ENCODE measurements around the gene CHN2. TPM values are rescaled to one million over a fixed set of nuclear protein-coding genes. Genes with fewer than 3 reads are reported as not detected.

CHN2 gene
- total RNA-seq, 2 donors from 2014 or later, result 30.0 to 32.9 TPM

- no peak for DNase-seq
- intact Hi-C loops (cut with DNase I, micrococcal nuclease), result no loop called here
- ATAC-seq, result no peak
These were observed 288.9 kb downstream of the CHN2 start for GRCh38 chr7:29483219-29484104.

- ATAC-seq (no peak), DNase-seq (no peak)
- intact Hi-C loops (cut with DNase I, micrococcal nuclease), result no loop called here
These were observed 289.7 kb downstream of the CHN2 start for GRCh38 chr7:29484280-29484679.

DNA sequence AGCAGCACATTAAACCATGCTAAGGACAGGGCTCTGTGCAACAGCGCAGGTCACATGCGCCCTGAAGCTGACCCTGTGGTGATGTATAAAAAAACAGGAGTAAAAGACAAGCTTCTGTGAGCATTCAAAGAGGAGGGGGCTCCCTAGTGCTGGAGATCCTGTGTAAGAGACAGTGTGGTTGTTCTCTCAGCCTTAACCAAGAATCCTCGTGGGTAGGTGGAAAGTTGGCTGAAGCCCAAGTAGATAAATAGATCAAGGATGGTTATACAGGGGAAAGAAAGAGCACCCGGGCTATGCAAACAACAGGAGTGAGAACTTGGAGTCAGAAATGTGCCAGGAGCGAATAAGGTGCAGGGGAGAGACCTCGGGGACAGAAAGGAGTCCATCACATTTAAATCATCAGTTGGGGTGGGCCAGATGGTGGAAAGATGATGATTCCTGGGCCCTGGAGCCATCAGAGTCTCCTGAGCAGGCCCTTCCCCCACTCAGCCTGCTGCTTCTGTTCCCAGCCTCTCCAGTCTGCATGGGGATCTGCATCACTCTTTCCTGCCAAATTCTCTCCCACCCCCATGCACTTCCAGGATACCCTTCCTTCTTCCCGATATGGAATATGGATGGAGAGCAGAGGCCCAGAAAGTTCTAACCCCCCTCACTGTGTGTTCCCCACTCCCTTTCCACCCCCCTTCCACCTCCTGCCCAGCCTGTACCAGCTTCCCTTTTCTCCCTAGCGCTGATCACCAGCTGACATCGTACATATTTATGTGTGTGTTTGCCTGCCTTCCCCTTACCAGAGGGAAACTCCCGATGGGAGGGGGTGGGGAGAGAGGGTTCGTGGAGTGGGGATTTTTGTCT, 291.0 kb downstream of the CHN2 start:
- intact Hi-C loops (cut with DNase I, micrococcal nuclease), result no loop called here

GRCh38 chr7:29486191-29486700, 291.7 kb downstream of the CHN2 start:
- intact Hi-C loops (cut with DNase I, micrococcal nuclease), result no loop called here

More for the DNA sequence above, 291.0 kb downstream of the CHN2 start:
- DNase-seq (no peak), ATAC-seq (peak; percentile 48)

DNA sequence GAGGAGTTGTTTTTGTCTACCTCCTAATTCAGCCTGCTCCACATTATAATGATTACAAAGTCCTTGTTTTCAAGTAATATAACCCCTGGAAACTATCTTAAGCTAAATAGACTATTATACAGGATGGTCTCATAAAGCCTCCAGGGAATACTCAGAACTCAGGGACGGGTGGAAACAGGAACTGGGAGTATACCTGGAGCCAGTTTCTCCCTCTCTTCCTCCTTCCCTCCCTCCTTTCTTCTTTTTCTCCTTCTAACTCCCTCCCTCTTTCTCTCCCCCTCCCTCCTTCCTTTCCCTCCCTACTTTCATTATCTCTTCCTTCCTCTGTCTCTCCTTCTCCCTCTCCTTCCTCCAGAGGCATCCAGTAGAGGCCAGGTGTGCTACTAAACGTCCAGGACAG, 292.8 kb downstream of the CHN2 start:
- no peak for DNase-seq
- peak; percentile 83 for ATAC-seq
- intact Hi-C loops (cut with DNase I, micrococcal nuclease), result no loop called here

More at GRCh38 chr7:29486191-29486700, 291.7 kb downstream of the CHN2 start:
- ATAC-seq (no peak), DNase-seq (no peak)

DNA sequence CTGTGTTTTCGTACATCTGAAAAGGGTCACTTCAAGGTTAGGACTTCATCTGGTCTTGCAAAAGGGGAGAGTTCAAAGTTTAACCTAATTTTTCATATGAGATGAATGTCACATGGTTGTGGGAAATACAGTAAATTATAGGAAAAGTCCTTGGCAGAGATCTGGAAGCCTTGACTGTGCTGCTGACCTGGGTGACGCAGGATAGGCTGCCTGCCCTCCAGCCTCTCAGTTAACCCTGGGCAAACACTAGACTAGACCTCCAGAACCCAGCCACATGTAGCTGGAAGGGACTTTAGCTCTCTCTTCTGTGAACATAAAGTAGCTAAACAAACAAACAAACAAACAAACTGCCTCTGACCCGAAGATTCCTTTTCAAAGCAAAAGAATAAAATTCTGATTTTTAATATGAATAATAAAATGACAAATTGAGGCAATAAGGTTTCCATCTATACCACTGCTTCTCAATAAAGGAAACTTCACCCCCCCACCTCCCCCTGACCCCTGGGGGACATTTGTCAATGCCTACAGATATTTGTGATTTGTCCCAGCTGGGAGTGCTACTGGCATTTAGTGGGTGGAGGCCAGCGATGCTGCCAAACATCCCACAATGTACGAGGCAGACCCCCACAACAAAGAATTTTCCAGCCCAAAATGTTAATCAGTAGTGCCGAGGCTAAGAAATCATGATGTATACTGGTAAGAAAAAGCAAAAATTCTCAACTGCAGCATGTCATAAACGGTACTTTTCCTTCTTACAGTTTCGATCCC, 293.8 kb downstream of the CHN2 start:
- ATAC-seq (no peak), DNase-seq (no peak)
- intact Hi-C loops (cut with DNase I, micrococcal nuclease), result no loop called here

- DNase-seq (no peak), ATAC-seq (no peak)
- intact Hi-C loops (cut with DNase I, micrococcal nuclease), result no loop called here
These were observed 294.4 kb downstream of the CHN2 start for GRCh38 chr7:29488977-29489376.

- ATAC-seq (no peak), DNase-seq (no peak)
- intact Hi-C loops (cut with DNase I, micrococcal nuclease), result no loop called here
These were observed 295.6 kb downstream of the CHN2 start for GRCh38 chr7:29490094-29490607.

DNA sequence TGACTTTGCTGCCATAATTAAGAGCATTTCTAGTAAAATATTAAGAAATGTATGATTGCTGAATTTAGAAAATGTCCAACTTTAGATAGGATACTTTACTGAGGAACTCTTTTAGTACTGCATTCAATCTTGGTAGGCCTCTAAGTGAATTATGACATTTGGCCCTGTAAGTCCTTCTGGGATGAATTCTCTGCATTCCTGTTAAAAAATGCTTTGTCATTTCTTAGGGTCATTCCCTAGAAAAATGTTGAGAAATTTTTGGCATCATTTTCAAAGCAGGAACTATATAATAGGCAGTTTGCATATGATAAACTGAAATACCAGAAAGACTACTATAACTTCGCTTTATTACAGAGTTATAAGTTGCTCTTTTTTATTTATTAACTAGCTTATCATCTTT, 299.8 kb downstream of the CHN2 start:
- ATAC-seq, result no peak
- no peak for DNase-seq
- intact Hi-C loops (cut with DNase I, micrococcal nuclease), result no loop called here

- intact Hi-C loops (cut with DNase I, micrococcal nuclease), result no loop called here
- no peak for DNase-seq
- ATAC-seq, result no peak
These were observed 301.1 kb downstream of the CHN2 start for GRCh38 chr7:29495653-29496052.

DNA sequence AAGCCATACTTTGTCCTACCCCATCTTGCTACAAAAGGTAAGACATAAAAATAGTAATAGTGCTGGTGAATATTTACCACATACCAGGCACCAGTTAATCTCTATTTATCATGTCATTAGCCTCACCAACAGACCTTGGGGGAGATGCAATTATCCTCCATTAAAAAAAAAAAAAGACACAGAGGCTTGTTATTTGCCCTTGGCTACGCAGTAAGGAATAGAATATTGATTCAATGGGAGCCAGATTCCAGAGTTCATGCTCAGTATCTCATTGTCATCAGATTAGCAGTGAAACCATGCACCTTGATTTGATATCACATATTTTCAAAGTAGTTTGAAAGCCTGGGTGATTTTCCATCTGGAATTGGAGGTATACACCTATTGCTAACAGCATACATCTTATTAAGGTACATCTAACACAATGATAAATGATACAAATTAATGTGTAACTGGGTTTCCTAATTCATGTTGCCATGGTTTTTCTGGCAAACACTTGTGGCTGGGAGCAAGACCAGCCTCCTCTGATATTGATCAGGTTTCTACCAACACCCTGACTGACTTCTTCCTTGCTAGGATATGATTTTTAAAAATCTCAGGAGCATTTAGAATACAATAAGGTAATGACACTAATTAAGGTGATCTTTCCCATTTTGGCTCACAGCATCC, 301.9 kb downstream of the CHN2 start:
- intact Hi-C loops (cut with DNase I, micrococcal nuclease), result no loop called here
- ATAC-seq, result no peak
- no peak for DNase-seq

DNA sequence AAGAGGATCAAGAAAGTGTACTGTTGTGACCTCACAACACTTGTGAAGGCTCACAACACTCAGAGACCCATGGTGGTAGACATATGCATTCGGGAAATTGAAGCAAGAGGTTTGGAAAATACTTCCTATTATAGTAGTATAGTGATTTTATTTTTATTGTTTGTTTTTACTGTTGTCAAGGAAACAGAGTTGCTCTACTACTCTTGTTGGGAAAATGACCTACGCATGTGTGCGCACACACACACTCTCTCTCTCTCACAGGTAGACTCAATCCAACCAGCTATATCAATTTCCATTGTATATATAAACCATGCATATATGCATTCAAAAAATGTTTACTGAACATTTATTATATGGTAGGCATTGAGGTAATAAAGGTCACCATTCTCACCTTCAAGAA, 305.4 kb downstream of the CHN2 start:
- peak; percentile 57 for ATAC-seq
- intact Hi-C loops (cut with DNase I, micrococcal nuclease), result no loop called here
- DNase-seq, result no peak

GRCh38 chr7:29500719-29501118, 306.1 kb downstream of the CHN2 start:
- no peak for ATAC-seq
- intact Hi-C loops (cut with DNase I, micrococcal nuclease), result no loop called here

GRCh38 chr7:29502133-29502532, 307.6 kb downstream of the CHN2 start:
- intact Hi-C loops (cut with DNase I, micrococcal nuclease), result no loop called here
- ATAC-seq (peak; percentile 76), DNase-seq (no peak)

More at GRCh38 chr7:29500719-29501118, 306.1 kb downstream of the CHN2 start:
- DNase-seq, result no peak

GRCh38 chr7:29505931-29506330, 311.4 kb downstream of the CHN2 start:
- intact Hi-C loops (cut with DNase I, micrococcal nuclease), result no loop called here
- DNase-seq (no peak), ATAC-seq (no peak)

DNA sequence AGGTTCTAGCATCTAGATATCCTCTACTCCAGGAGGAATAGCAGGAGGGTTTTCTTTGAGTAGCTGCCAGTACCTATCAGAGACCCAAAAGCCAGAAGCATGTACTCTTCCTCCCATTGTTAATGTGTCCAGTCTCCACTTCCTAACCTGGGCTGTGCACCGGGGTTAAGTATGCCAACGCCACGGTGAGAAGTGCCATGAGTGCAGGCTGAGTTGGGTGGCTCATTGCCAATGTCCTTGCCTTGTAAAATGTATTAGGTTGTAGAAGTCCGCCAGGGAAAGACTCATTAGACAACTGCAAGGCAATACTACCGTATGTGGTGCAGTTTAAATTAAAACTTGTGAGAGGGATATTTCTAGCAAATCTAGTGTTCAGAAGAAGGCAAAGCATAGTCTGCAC, 314.0 kb downstream of the CHN2 start:
- DNase-seq (peak in 1 of 2 donors; percentile 17), ATAC-seq (peak; percentile 64)
- intact Hi-C loops (cut with DNase I, micrococcal nuclease), result no loop called here

GRCh38 chr7:29510028-29510427, 315.5 kb downstream of the CHN2 start:
- ATAC-seq, result peak; percentile 74
- intact Hi-C loops (cut with DNase I, micrococcal nuclease), result no loop called here

DNA sequence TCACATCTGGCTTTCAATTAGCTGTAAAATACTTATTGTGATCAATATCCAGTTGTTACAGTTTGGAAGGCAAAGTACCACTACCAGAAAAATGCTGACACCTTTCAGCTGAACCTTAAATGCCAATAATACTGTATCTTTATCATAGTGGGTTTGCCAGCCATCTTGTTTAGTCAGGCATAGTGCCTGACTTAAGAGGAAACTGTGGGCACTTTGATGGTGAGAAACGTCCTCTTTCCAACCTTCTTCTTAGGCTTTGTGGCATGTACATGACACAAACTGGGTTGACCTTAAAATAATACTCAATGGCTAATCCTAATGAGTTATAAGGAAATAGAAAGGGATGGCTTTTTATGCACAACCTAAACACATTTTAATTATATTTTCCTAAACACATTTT, 316.8 kb downstream of the CHN2 start:
- ATAC-seq (no peak), DNase-seq (no peak)
- intact Hi-C loops (cut with DNase I, micrococcal nuclease), result no loop called here

More at GRCh38 chr7:29510028-29510427, 315.5 kb downstream of the CHN2 start:
- no peak for DNase-seq

All from left colon (tissue), 2 donors.